Cardiac muscle cell (in vitro differentiated cells and primary cell): Measurements from ENCODE around the gene HNRNPA1. TPM values are rescaled to one million over a fixed set of nuclear protein-coding genes. Genes with fewer than 3 reads are reported as not detected.
A peak's percentile ranks its signal among the peaks of the same experiment; 100 is the strongest.
"Not testable (repeated sequence)": the region's sequence is repeated elsewhere in the genome, so short reads cannot be mapped to it uniquely, and the experiment has no call there.

Experiments
- DNase-seq, 2 donors: peaks; one replicate each; pipeline versions ENCODE4 v3.0.0 to v3.0.0-alpha.2; 2010 to 2017; ENCODE audit warnings: low read depth in 1 of 2, low spot score in 1 of 2
- H3K27ac ChIP-seq: fragments of 200-600 bp; sonication (generic); 2 replicates; pipeline ENCODE4 v1.5.1; 2016
- H3K27me3 ChIP-seq: fragments of 200-600 bp; sonication (generic); 2 replicates; pipeline ENCODE4 v1.6.0; 2016; ENCODE audit warnings: control low read depth
- H3K36me3 ChIP-seq: fragments of 200-600 bp; sonication (generic); 2 replicates; pipeline ENCODE4 v1.5.1; 2016; ENCODE audit warnings: control low read depth
- H3K4me1 ChIP-seq: fragments of 200-600 bp; sonication (generic); 2 replicates; pipeline ENCODE4 v1.8.1; 2017; ENCODE audit warnings: low read depth, mild to moderate bottlenecking, mixed run types
- H3K4me3 ChIP-seq: fragments of 200-600 bp; sonication (generic); 2 replicates; pipeline ENCODE4 v1.5.1; 2016; ENCODE audit warnings: mild to moderate bottlenecking
- H3K9me3 ChIP-seq: fragments of 200-600 bp; sonication (generic); 2 replicates; pipeline ENCODE4 v1.5.1; 2017; ENCODE audit warnings: low read depth, mild to moderate bottlenecking, control low read depth
- polyA plus RNA-seq: library from polyadenylated mRNA; unstranded; fragments of >200 nt; fragmentation: Nextera tagmentation; extraction: Ambion mirVana; gene quantifications from 2 replicates; pipeline ENCODE4 v1.2.1, GENCODE V29; 2016
- total RNA-seq: library from RNA; depleted of rRNA; stranded (reverse); fragments of >200 nt; gene quantifications from 2 replicates; pipeline ENCODE4 v1.2.3, GENCODE V29; 2016
- TF ChIP-seq, protein P1 (sequence below): IDR thresholded peaks from 2 replicates; pipeline ENCODE4 v1.5.1; 2012; ENCODE audit warnings: low read depth, mild to moderate bottlenecking, low read length

The HNRNPA1 gene
- total RNA-seq (782 and 963 TPM in 2 replicates), polyA plus RNA-seq (794 and 804 TPM in 2 replicates)

- H3K4me3 ChIP-seq, result peak within 1 kb of the TSS; percentile 91
- H3K27ac ChIP-seq, result peak within 1 kb of the TSS; percentile 97
- H3K36me3 ChIP-seq, result peaks cover 30% of the 10 kb centered on the region
- H3K4me1 ChIP-seq, result peaks cover 44% of the 10 kb centered on the region
- DNase-seq, result peak; percentile 99 to 100
- no peaks in the 10 kb centered on the region for H3K9me3 ChIP-seq
- TF ChIP-seq, protein P1, sequence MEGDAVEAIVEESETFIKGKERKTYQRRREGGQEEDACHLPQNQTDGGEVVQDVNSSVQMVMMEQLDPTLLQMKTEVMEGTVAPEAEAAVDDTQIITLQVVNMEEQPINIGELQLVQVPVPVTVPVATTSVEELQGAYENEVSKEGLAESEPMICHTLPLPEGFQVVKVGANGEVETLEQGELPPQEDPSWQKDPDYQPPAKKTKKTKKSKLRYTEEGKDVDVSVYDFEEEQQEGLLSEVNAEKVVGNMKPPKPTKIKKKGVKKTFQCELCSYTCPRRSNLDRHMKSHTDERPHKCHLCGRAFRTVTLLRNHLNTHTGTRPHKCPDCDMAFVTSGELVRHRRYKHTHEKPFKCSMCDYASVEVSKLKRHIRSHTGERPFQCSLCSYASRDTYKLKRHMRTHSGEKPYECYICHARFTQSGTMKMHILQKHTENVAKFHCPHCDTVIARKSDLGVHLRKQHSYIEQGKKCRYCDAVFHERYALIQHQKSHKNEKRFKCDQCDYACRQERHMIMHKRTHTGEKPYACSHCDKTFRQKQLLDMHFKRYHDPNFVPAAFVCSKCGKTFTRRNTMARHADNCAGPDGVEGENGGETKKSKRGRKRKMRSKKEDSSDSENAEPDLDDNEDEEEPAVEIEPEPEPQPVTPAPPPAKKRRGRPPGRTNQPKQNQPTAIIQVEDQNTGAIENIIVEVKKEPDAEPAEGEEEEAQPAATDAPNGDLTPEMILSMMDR, result no peak
- H3K27me3 ChIP-seq, result no peaks in the 10 kb centered on the region
Measured at GRCh38 chr12:54280468-54281260, at the start of gene HNRNPA1. Gene HNRNPA1, plus strand, starts transcription at chr12:54280726. Its CDS starts 82 bp downstream, at chr12:54280808.

- not testable (repeated sequence) for H3K4me3 ChIP-seq, H3K27me3 ChIP-seq, H3K9me3 ChIP-seq, DNase-seq, H3K27ac ChIP-seq, H3K36me3 ChIP-seq, H3K4me1 ChIP-seq
Measured at GRCh38 chr12:54231269-54231668, 49.3 kb upstream of the HNRNPA1 start.

- DNase-seq, result peak in 1 of 2 donors; percentile 60
- H3K9me3 ChIP-seq, result no peaks in the 10 kb centered on the region
Measured at GRCh38 chr12:54232790-54233189, 47.7 kb upstream of the HNRNPA1 start.

GRCh38 chr12:54238531-54238930, 42.0 kb upstream of the HNRNPA1 start:
- peaks cover 23% of the 10 kb centered on the region for H3K36me3 ChIP-seq
- H3K4me3 ChIP-seq, result no peak overlapping the region
- TF ChIP-seq, protein P1, result no peak
- no peaks in the 10 kb centered on the region for H3K27me3 ChIP-seq
- no peak for DNase-seq
- peaks cover 9% of the 10 kb centered on the region for H3K4me1 ChIP-seq
- peak overlapping the region; percentile 61 for H3K27ac ChIP-seq
- H3K9me3 ChIP-seq, result no peaks in the 10 kb centered on the region

More at GRCh38 chr12:54232790-54233189, 47.7 kb upstream of the HNRNPA1 start:
- no peaks in the 10 kb centered on the region for H3K4me1 ChIP-seq
- H3K27me3 ChIP-seq, result no peaks in the 10 kb centered on the region
- H3K36me3 ChIP-seq, result no peaks in the 10 kb centered on the region
- H3K27ac ChIP-seq, result peak overlapping the region; percentile 12
- TF ChIP-seq, protein P1, result peak; percentile 28
- no peak overlapping the region for H3K4me3 ChIP-seq

DNA sequence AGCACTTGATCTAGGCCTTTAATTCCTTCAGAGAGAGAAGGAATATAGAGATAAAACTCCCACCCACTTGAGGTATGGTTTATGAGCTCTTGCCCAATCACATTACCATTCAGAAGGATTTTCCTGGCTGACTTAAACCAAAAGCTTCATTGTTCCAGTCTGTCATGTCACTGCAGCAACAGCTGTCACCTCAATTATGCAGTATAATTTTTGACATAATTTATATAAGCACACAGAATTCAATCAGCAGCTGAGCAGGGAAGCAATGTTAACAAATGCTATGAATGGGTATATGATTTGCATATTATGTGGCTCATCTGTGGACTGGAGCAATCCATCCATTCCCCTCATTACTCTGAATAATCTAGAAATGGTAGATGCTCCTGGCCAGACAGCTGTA, 40.9 kb upstream of the HNRNPA1 start:
- Histone ChIP-seq H3K27me3 (no peaks in the 10 kb centered on the region), H3K4me3 (no peak overlapping the region), H3K27ac (peak overlapping the region; percentile 61), H3K9me3 (no peaks in the 10 kb centered on the region), H3K36me3 (peaks cover 30% of the 10 kb centered on the region), H3K4me1 (peaks cover 9% of the 10 kb centered on the region)
- TF ChIP-seq, protein P1, result no peak
- DNase-seq, result no peak

DNA sequence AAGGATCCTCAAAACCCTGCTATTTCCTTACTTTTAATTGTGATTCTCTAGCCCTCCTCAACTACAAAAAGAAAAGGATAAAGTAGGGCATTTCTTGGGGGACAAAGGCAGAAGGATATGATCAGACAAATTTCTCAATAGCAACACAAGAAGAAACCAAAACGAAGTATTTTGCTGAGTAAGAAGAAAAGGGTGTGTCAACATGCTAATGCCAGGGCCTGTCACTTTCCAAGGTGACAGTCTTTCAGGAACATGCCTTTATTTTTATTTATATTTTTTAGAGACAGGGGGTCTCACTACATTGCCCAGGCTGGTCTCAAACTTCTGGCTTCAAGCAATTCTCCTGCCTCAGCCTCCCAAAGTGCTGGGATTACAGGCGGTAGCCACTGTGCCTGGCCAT, 40.4 kb upstream of the HNRNPA1 start:
- no peak overlapping the region for H3K4me3 ChIP-seq
- H3K27ac ChIP-seq, result peak overlapping the region; percentile 61
- TF ChIP-seq, protein P1, result no peak
- no peaks in the 10 kb centered on the region for H3K9me3 ChIP-seq
- DNase-seq, result no peak
- H3K27me3 ChIP-seq, result no peaks in the 10 kb centered on the region
- peaks cover 9% of the 10 kb centered on the region for H3K4me1 ChIP-seq
- H3K36me3 ChIP-seq, result peaks cover 33% of the 10 kb centered on the region
